ENCODE measurements around the gene SETD5.
A peak's percentile ranks its signal among the peaks of the same experiment; 100 is the strongest.

Gene SETD5

GRCh38 chr3:9388562-9389272, 8.7 kb upstream of the SETD5 start:
- FAIRE-seq (no peak), DNase-seq (ENCODE audit: insufficient read length, low spot score) (no peak)

DNA sequence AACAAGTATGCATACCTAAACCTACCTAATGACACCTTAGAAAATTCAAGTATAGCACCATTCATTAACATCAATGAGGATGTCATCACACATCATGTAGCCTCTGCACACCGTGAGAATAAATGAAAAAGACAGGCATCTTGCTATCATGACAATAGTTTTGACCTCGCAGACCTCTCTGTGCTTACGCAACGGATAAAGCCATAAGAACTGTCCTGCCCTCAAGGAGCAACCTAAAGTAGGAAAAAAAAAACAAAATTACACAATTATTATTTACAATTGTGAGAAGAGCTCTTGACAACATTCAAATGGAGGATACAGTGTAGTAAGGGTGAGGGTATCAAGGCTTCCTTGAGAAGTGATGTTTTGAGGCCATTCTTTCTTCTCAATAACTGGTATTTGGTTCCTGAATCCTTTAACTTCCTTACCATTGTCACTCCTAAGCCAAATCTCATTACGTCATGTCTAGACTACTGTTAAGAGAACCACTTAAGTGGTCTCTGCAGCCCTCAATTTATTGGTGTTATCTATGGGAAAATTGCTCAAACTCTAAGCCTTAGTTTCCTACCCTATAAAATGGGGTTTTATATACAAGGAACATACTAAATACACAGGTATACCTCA, 7.0 kb upstream of the SETD5 start:
- FAIRE-seq (no peak), DNase-seq (ENCODE audit: insufficient read length, low spot score) (no peak)

DNA sequence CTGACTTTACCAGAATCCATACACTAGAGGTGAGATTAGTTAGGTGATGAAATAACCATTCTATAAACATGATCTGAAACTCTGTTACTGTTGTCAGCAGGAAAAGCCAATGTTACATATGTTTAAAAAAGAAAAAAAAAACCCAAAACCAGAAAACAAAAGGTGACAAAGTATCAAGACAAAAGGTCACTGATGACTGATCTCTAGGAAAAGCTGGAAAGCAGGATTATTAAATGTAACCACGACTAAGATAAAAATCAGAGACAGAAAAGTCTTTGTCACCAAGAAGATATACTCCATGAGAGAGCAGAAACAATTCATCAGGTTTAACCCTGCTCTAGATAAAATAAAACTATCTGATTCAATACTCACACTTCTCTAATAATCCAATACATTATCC, 5.4 kb upstream of the SETD5 start:
- DNase-seq (ENCODE audit: insufficient read length, low spot score) (no peak), FAIRE-seq (no peak)

DNA sequence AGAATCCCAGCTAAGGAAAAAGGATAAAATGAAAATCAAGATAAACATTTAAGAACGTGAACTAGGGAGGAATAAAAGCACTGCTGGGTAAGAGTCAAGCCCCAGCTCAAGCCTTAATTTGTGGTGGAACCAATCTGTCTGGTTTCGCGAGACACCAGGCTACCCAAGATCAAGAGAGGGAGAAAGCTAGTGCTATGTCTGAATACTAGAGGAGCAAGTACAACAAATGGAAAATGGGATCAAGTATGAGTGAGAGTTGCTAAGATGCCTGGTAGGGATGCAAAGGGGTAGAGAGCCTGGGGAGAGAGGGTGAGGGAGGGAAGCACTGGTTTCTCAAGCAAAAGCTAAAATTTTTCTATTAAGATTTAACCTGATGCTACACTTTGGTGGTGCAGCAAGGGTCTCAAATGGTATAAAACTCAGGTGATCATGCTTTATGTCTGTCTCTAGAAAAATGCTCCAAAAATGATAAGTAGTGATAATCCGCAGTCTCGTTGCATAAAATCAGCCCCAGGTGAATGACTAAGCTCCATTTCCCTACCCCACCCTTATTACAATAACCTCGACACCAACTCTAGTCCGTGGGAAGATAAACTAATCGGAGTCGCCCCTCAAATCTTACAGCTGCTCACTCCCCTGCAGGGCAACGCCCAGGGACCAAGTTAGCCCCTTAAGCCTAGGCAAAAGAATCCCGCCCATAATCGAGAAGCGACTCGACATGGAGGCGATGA, 1.7 kb upstream of the SETD5 start:
- DNase-seq (ENCODE audit: insufficient read length, low spot score) (no peak), FAIRE-seq (no peak)

DNA sequence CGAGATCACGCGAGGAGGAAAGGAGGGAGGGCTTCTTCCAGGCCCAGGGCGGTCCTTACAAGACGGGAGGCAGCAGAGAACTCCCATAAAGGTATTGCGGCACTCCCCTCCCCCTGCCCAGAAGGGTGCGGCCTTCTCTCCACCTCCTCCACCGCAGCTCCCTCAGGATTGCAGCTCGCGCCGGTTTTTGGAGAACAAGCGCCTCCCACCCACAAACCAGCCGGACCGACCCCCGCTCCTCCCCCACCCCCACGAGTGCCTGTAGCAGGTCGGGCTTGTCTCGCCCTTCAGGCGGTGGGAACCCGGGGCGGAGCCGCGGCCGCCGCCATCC, 1.1 kb upstream of the SETD5 start:
- no peak for FAIRE-seq
- peak; percentile 75 for DNase-seq (ENCODE audit: insufficient read length, low spot score)

GRCh38 chr3:9396632-9397331, 633 bp upstream of the SETD5 start:
- FAIRE-seq (peak; percentile 92), DNase-seq (ENCODE audit: insufficient read length, low spot score) (peak; percentile 90)

DNA sequence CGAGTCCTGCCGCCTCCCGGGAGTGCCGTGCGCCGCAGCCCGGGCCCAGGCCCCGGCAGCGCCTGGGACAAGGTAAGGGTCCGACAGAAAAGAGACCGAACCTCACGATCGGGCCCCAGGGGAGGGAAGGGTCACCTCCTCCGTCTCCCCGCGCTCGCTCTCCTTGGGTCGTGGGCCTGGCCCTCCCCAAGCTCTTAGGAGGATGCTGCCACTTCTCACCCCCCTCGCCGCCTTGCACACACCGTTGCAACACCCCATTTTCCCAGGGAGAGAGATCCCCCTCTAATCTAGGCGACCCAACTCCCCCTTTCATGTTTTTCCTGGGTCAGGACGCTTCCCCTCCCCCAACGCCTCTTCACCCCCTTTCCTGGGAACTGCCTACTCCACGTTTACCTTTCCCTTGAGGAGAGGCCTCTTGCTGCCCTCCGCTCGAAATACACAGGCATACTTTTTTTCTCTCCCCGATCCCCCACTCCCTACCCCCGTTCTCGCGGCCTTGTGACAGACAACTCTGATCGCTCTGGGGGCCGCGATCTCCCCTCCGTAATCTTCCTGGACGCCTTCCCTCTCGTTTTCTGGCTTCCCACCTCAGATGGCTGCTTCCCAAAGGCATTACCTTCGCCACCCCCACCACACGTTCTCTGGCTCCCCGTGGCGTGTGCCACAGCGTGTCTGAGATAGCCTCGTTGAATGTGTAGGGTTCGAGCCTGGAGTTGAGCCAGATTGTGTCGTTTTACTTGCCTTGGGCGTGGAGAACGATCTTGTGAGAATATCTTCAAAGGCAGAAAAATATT, 688 bp downstream of the SETD5 start:
- no peak for FAIRE-seq

GRCh38 chr3:9398700-9399336, 1.4 kb downstream of the SETD5 start:
- DNase-seq (ENCODE audit: insufficient read length, low spot score) (peak; percentile 17), FAIRE-seq (no peak)

More for the DNA sequence above, 688 bp downstream of the SETD5 start:
- DNase-seq (ENCODE audit: insufficient read length, low spot score) = no peak

DNA sequence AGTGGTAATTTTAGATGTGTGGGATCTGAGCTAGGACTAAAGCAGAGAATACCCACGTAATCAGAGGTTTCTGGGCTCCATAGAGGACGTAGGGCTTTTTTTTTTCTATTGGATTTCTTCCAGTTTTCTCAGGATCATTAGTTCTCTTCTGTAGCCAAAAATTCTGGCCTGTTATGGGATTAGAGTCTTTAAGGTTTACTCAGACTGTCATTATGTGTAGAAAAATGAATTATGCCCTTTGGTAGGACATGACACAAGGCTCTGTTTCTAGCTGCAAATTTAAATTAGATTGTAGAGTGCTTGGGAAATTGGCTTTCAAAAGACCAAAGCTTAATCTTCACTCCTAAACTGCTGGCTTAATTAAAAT, 1.9 kb downstream of the SETD5 start:
- FAIRE-seq (no peak), DNase-seq (ENCODE audit: insufficient read length, low spot score) (no peak)

- DNase-seq (ENCODE audit: insufficient read length, low spot score) (peak; percentile 51), FAIRE-seq (no peak)
These were observed 2.3 kb downstream of the SETD5 start for GRCh38 chr3:9399746-9400145.

DNA sequence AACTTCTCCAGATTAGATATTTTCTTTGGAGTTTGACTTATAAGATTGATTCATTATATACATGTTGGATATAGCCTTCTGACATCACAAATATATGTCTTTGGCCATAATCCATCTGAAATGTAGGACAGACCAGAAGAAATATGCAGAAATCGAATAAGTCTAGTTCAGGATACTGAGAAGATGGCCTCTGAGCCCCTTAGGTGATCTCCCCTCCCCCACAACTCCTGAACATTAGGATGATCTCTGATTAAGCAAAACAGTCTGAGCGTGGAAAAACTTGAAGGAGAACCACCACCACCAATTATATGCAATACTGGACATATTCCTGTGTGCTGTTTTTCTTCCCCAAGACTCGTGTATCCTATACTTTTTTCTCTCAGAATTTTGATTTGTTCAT, 3.2 kb downstream of the SETD5 start:
- FAIRE-seq (no peak), DNase-seq (ENCODE audit: insufficient read length, low spot score) (no peak)

- no peak for FAIRE-seq
These were observed 4.6 kb downstream of the SETD5 start for GRCh38 chr3:9401986-9402385.

DNA sequence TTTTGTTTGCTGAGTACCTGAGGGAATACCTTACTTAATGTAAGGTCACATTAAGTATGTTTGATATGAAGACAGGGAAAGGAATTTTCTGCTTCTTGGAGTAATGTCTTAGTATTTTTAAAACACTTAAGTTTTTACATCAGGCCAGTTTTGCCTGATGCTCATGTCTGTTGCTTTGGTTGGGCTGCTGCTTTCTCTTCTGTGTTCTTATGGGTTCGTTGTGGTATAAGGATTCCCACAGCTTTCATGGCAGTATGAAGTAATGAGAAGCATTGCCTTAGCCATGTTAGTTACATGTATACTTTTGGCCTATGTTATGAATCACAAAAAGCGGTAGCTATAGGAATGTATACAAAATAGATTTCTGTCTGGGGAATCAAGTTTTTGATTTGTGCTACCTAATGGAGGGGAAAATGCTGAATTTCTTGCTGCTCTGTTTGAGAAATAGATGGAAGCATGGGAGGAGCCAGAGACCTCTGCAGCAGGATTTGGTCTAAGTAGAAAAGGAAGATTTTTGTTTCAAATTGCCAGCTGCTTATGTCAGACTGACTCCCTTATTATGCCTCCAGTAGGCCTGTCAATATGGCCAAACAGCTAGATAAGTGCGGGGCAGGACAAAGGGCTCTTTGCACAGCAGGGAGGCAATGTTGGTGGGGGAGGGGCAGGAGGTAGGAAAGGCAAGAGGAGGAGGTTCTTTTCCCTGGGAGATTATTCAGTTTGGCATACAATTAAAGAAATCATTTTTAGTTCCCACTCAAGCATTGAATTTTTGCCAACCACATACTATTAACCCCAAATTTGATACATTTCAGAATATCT, 5.2 kb downstream of the SETD5 start:
- FAIRE-seq (no peak), DNase-seq (ENCODE audit: insufficient read length, low spot score) (no peak)

More at GRCh38 chr3:9401986-9402385, 4.6 kb downstream of the SETD5 start:
- no peak for DNase-seq (ENCODE audit: insufficient read length, low spot score)

- DNase-seq (ENCODE audit: insufficient read length, low spot score) = no peak
- FAIRE-seq = no peak
These were observed 6.0 kb downstream of the SETD5 start for GRCh38 chr3:9403463-9403862.

GRCh38 chr3:9404680-9405079, 7.3 kb downstream of the SETD5 start:
- DNase-seq (ENCODE audit: insufficient read length, low spot score) (no peak), FAIRE-seq (no peak)

GRCh38 chr3:9405756-9406155, 8.3 kb downstream of the SETD5 start:
- FAIRE-seq (no peak), DNase-seq (ENCODE audit: insufficient read length, low spot score) (no peak)

- no peak for DNase-seq (ENCODE audit: insufficient read length, low spot score)
- no peak for FAIRE-seq
These were observed 9.6 kb downstream of the SETD5 start for GRCh38 chr3:9406856-9407626.

DNA sequence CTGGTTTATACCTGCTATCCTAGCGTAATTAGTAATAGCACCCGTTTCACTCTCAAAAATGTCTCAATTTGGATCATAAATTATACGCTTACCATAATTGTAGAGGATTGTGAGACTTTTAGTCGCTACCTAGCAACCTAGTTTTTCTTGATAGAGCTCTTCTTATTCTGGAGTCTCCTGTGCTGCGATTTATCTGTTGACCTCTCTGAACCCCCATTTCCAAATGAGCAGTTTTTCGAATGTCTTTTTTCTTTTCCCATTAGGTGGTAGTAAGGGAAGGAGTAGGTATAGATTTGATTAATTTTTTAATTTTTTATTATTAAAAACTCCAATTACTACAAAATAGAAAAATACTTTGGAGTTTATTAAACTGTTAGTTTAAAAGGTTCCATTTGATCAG, 10.6 kb downstream of the SETD5 start:
- no peak for DNase-seq (ENCODE audit: insufficient read length, low spot score)
- no peak for FAIRE-seq

DNA sequence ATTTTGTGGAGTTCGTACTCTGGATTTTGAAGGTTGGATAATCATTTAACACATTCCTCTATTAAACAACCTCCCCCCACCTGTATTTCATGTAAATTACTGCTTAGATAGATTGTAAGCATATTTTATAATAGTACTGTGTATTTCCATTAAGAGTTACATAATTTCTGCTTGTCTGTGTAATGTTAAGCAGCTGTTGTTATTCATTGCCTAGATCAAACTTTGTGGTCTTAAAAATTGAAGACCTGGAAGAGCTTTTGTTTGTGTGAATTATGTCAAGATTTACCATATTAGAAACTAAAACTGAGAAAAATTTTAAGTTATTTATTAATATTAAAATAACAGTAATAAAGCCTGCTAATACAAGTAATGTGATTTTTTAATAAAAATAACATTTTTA, 11.1 kb downstream of the SETD5 start:
- DNase-seq (ENCODE audit: insufficient read length, low spot score) = no peak
- FAIRE-seq = no peak
